ENCODE data around the gene LNX1.

Gene LNX1
- total RNA-seq, result 0 to 0.14 reads per million in 2 donors

DNA sequence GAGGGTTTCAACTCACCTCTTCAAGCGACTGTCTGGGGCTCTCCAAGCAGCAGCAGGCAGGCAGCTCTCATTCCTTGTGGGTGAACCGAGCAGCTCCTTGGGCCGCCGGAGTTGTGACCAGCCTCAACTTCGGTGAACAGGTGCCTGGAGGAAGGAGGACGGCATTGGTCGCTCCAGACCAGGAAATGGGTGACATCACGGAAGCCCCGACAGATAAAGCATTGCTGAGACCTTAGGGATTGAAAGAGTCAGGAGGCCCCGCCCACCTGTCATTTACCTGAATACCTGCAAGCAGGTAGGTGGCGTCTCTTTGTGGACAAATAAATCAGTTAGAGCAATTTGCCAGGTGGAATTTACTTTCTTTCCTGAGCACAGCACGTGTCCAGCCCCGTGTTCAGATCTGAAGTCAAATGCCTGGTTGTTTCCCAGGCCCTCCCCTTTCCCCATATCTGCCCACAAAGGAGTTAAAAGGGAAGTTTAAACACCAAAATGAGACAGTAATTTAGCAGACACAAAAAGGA lies at the start of gene LNX1:
LNX1 (minus strand) TSS at position 115 of the 521 bp plus-strand sequence. CDS start 17,484 bp downstream, outside the sequence.
- no peak for DNase-seq

DNA sequence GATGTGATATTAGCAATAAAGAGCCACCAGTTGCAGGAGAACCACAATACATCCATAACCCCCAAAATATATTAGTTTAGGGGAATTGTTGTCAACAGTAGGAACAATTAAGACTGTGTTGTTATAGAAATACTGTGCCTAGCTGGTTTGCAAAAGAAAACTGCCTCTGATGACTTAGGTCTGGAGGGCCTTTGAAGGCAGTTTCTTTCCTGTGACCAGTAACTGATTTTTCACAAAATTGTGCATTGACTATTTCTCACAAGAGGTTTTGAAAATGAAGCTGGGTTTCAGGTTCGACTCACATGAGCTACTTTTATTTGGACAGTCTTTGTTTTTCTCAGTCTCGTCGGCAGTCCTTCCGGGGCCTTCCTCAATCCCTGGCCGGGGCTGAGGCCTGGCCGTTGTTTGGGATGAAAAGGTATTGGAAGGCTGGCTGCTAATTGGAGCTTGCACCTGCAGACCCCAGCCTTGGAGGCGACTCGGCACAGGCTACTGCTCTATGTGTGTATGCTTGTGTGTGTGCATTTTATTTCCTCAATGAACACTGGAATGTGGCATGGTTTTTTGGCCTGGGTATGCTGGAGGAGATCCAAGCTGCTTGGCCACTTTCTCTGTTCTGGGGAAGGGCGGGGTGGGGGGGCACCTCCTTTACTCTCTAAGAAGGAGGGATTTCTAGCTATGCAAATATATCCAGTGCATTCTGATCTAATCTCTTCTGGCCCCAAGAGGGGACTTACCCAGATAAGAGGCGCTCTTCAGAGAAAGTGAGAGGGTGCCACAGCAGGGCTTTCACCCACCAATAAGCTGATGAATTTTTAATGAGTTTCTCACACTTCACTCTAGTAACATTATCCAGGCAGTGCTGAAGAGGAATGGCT lies 49.5 kb upstream of the LNX1 start:
- DNase-seq, result no peak

DNA sequence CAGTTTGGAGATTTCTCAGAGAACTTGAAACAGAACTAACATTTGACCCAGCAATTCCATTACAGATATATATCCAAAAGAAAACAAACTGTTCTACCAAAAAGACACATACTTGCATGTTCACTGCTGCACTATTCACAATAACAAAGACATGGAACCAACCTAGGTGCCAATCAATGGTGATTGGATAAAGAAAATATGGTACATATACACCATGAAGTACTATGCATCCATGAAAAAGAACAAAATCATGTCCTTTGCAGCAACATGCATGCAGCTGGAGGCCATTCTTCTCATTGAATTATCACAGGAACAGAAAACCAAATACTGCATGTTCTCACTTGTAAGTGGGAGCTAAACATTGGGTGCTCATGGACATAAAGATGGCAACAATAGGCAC lies 47.6 kb upstream of the LNX1 start:
- DNase-seq, result no peak

DNA sequence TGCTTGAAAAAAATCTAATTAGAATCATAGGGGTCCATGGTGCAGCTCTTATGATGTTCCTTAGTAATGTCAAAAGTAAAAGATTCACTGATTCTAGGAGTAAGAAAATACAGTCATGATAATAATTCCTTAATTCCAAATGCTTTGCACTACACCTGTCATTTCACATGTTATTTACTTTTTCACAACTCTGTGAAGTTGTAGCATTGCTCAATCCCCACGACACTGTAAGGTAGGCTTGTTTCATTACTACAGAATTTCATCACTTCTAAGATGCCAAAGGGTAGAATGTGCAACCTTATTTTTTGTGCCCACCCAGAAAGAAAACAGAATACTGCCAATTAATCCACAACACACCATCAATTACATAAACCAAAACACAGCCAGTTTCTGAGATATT lies 46.1 kb upstream of the LNX1 start:
- no peak for DNase-seq

DNA sequence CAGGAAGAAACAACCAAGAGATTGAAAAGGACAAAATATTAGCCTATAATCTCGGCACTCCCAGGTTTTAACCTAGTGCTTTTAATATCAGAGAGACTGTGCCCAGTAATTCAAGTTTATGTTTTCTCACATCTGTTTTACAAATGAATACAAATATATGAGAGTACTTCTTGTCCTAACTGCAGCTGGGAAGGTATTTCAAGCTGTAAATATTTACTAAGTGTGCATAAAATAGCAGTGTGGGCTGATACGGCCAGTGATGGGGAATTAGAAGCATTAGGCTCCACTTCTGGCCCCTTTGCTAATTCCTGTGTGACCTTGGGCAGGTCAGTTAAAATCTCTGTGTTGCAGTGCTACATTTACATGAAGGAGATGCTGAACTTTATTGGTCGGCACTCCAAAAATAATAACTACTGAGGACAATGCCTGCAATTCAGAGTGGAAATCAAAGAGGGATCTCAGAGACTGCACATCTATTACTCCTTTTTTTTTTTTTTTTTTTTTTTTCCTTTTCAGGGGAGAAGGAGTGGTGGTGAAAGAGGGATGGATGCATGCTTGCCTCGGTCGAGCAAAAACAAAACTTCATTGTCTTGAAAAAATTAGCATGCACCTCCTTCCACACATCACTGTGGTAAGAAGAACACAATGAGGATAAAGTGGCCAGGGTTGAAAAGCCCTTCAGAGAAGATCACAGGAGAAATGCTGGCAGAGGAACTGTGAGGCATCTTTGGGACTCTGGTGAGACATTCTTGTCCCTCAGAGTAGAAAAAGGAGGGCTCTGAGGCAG lies 44.6 kb upstream of the LNX1 start:
- no peak for DNase-seq

DNA sequence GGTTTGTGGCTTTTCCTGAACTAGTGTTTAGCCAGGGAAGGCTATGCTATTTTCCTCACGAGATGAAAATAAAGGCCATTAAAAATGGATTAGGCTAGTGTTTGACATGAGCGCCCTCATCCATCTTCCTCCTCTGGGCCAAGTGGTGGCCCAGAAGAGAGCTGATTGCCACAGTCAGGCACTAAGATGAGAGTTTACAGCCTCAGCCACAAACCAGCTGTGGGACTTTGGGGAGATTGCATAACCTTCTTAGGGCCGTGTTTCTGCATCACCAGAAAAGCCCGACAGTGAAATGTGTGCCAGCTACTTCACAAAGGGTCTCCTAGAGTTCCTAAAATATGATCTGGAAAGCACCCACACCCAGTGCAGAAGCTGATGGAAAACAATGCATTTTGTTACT lies 42.3 kb upstream of the LNX1 start:
- DNase-seq, result no peak

DNA sequence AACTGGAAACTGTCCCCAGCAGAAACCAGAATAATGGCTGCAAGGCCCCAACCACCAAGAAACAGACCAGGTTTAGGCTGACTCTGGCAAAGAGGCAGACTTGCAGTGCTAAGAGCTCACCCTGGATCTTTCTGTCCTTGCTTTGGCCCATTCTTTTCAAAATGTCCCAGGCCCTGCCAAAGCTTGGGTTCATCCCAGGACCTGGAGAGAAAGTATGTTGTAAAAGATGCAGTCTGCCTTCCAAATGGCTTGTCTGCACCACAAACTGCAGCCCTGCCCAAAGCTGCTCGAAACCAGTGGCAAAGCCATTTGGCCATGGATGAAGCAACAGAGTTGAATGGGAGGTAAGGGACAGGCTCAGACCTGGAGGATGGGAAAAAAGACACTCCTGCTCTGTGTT lies 38.0 kb upstream of the LNX1 start:
- no peak for DNase-seq

DNA sequence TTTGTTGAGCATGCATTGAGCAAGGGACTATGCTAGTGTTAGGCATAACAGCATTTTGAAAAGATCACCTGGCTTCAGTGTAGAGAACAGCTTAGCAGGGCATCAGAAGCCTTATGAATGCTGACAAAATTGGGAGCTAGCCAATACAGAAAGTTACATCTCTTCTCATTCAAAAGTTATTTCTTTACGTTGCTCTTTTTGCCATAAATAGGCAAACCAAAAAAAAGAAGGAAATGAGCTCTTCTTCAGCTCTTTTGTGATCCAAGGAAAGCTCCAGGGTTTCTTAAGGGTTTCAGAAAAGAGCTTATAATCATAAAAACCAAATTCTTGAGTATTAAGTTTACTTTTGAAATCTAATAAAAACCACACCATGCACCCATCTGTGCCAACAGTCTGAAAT lies 35.2 kb upstream of the LNX1 start:
- DNase-seq, result no peak

DNA sequence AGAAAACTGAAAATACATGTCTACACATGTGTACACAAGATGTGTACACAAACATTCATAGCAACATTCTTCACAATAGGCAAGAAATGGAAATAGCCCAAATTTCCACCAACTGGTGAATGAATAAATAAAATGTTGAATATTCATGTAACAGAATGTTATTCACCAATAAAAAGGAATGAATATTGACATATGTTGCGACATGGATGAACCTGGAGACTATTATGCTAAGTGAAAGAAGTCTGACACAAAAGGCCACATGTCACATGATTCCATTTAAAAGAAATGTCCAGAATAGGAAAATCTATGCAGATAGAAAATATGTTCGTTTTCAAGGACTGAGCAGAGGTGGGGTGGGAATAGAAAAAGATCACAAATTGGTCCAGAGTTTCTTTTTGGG lies 34.6 kb upstream of the LNX1 start:
- no peak for DNase-seq

DNA sequence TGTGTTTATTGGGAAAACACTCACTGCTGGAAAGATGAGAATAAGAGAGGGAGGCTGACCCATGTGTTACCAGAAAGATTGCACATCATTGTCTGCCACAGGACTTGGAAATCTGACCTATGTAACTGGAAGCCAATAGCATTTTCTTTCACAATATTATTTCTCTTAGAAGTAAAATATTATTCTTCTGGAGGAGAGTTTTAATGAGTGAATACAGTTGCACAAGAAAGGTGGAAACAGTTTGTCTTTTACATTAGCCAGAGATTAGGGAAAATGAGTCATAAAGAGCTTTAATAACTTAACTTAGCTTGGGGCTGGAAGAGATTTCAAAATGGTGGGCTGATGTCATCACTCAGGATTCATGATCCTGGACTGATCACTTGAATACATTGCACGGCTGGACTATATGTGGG lies 31.5 kb upstream of the LNX1 start:
- no peak for DNase-seq

DNA sequence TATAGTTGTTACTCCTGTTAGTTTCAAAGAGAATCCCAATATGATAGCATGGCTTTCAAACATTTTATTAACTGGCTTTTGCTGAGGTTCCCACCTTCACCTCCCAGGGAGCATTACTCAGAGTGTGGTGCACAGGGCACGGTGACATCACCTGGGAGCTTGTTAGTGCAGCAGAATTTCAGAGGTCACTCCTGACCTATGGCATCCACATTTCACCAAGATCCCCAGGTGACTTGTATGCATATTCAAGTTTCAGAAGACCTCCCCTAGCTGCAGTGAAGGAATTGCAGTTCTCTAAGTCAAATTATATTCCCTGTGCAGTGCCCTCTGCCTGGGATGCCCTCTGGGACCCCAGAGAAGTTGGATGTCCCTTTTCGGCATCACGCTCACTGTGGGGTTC lies 29.7 kb upstream of the LNX1 start:
- DNase-seq, result no peak

DNA sequence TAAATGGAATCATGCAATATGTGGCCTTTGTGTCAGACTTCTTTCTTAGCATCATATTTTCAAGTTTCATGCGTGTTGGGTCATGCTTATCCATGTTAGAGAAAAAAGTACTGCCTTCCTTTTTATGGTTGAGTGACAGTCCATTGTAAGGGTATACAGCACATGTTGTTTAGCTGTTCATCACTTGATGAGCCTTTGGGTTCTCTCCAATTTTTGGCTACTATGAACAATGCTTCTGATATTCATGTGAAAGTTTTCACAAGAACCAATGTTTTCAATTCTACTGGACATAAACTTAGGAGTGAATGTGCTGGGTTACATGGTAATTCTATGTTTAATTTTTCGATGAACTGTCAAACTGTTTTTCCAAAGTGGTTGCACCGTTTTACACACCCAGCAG lies 28.1 kb upstream of the LNX1 start:
- no peak for DNase-seq

DNA sequence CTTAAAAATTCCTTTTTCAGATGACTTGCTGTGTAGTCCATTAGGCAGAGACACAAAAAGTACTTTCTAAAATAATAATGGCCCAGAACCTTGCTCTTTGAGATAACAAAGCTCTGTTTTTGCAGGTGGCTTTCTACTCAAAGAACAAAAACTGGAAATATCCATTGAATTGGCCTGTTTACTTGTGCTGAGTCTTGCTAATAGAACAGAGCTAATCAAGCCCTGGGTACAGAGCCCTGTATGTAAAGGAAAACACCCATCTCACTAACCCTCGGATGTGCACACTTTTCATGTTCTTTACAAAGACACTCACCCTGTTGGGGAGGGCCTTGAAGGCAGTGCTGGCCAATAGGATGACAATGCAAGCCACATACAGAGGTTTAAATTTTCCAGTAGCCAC lies 27.0 kb upstream of the LNX1 start:
- no peak for DNase-seq

DNA sequence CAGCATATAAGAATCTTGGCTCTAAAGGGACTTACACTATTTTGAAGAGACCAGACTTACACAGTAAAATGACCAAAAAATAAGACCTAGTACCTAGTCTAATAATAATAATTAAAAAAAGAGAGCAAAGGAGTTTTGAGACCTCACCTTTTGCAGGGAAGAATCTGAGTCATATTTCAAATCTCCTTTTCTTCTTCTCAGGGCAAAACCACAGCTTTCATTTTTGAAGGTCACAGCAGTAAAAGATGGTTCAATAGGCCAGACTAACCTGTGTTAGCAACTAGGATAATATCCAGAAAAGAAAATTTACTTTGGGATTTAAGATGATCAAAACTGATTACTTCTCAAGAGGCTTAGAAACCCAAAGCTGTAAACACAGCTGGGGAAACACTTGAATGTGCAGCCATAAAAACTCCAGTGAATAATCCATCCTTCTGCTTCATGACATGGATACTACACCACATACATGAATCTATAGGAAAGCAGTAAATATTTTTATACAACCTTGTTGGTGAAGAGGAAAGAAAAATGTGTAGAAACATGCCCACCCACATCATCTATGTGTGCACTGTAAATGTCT lies 25.9 kb upstream of the LNX1 start:
- DNase-seq, result no peak

DNA sequence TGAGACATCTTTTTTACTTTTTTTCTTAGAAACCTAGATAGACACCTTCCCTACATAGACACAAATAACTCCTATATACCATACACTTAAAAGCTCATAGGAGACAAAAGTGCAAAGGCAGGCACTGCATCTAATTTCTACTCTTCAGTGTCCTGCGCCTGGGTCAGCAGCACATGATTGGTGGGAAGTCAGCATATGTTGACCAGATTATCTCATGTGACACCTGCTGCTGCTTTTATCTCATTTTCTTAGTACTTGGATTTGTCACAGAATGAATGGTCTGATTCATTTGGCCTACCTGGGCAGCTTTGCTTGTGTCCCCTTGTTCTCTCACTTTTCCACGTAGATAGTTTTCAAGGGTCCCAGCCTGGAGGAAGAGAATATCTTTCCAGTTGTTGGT lies 24.9 kb upstream of the LNX1 start:
- DNase-seq, result no peak

DNA sequence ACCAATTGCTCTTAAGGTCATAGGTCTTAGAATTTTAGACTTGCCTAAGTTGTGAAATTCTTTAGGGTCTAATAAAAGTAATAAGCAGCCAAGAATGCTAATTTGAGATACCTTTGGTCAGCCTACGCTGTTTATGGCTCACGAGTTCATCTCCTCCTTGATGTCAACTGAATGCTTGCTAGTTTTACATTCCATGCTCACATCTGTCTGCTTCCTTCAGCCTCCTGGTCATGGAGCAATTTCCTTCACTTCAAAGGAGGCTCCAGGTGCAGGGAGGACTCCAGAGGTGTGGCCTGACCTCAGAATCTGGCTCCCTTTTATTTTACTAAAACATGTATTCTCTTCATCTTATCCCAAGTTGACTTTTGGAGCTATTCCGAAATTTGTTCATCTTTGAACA lies 23.3 kb upstream of the LNX1 start:
- DNase-seq, result no peak

DNA sequence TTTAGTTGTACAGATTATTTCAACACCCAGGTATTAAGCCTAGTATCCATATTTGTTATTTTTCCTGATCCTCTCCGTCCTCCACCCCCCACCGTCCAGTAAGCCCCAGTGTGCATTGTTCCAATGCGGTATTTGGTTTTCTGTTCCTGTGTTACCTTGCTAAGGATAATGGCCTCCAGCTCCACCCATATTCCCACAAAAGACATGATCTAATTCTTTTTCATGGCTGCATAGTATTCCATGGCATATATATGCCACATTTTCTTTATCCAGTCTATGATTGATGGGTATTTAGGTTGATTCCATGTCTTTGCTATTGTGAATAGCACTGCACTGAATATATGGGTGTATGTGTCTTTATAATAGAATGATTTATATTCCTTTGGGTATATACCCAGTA lies 22.1 kb upstream of the LNX1 start:
- DNase-seq, result no peak

DNA sequence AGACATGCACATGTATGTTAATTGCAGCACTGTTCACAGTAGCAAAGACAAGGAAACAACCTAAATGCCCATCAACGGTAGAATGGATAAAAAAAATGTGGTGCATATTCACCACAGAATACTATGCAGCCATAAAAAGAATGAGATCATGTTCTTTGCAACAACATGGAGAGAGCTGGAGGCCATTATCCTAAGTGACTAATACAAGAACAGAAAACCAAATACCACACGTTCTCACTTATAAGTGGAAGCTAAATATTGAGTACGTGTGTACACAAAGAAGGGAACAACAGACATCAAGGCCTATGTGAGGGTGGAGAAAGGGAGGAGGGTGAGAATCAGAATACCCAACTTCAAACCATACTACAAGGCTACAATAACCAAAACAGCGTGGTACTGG lies 17.4 kb upstream of the LNX1 start:
- DNase-seq, result no peak

DNA sequence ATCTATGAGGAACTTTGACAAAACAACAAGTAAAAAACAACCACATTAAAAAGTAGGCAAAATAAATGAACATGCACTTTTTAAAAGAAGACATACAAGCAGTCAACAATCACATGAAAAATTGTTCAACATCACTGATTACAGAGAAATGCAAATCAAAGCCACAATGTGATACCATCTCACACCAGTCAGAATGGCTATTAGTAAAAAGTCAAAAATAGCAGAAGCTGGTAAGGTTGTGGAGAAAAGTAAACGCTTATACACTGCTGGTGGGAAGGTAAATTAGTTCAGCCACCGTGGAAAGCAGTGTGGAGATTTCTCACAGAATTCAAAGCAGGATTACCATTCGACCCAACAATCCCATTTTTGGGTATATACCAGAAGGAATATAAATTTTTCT lies 17.0 kb upstream of the LNX1 start:
- DNase-seq, result no peak

DNA sequence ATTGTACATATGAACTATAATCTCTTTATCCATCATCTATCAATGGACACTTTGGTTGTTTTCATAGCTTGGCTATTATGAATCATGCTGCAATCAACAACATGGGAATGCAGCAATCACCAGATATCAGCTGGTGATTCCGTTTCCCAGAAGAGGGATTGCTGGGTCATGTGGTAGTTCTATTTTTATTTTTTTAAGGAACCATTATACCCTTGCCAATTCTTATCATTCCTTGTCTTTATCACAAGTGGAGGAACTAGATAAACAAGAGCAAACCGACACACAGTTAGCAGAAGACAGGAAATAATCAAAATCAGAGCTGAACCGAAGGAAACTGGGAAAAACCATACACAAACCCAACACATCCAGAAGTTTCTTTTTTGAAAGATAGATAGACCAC lies 14.5 kb upstream of the LNX1 start:
- no peak for DNase-seq

DNA sequence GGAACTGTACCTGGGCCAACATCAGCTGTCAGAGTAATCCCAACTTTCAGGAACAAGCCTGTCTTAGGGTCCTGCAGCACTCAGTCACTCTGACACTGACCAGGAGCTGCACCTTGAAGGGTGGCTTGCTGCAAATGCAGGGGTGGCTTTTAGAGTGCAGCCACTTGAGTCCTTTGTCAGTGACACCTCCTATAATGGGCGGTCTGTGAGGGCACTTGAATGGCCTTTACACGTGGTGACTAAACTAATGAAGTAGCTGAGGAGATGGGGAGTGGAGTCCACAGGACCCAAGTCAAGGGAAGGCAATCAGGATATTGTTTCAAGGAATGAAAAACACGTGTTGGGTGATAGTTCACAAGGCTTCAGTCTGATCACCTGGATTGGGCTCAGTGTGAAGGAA lies 11.1 kb upstream of the LNX1 start:
- DNase-seq, result no peak

DNA sequence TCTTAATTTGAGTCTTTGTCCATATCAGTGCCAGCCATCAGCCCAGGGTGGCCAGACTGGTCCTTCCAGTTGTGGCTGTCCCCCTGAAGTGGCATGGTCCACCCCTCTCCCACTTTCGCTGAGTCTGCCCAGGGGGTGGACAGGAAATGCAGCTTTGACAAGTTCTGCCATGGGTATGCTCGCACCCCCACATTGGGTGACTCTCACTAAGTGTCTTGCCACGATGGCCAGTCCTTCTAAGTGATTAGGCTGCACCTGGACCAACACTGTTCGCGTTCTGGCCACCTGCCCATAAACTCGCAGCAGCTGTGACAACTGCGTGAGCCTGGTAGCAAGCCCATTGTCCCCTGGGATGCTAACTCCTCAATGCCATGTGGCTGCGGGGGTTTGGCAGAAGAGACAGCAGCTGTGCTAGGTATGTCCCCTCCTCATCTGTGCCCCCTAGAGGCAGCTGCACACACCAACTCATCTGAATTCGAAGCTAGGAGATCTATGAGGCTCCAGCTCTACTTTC lies 10.0 kb upstream of the LNX1 start:
- no peak for DNase-seq

DNA sequence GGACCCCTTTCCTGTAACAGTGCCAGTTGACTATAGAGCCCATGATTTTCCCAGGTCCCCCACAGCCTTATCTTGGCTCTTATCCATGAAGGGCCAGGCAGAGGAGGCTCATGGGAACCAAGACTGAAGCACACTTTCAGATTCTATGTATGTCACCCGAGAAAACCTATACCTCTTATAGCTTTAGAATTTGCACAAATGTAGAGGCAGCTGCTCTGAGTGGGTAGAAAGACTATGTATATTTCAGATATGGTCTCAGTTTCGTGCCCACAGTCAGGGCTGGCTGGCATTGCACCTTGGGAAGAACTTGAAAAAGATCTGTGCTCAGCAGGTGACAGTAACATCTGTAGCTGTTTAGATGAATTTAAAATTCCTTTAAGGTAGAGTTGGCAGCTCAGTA lies 8.3 kb upstream of the LNX1 start:
- DNase-seq, result no peak
